GM10266 (cell line): ENCODE measurements around the gene AGPAT3.

Source experiments
- DNase-seq: peaks from one replicate; pipeline ENCODE4 v3.0.0; 2012; ENCODE audit errors: extremely low spot score
- TF ChIP-seq, protein P1 (sequence below): IDR thresholded peaks from 2 replicates; pipeline ENCODE4 v1.5.1; 2012; ENCODE audit warnings: mild to moderate bottlenecking, low read depth; ENCODE audit not compliant: control insufficient read depth, insufficient read depth; ENCODE audit errors: missing control alignments

Gene AGPAT3

DNA sequence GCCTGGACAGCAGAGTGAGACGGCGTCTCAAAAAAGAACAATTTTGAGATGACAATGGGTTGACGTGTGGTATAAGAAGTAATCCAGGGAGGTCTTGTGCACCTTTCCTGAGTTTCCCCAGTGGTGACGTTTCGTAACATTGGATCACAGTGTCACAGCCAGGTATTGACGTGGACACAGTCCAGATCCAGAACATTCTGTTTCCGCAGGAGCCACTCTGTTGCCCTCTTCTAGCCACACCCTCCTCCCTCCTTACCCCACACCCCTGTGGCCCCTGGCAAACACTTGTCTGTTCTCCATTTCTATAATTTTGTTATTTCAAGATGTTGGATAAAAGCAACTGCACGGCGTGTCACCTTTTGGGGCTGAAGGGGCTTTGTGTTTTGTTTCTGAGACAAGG lies 140.6 kb downstream of the AGPAT3 start:
- TF ChIP-seq, protein P1, sequence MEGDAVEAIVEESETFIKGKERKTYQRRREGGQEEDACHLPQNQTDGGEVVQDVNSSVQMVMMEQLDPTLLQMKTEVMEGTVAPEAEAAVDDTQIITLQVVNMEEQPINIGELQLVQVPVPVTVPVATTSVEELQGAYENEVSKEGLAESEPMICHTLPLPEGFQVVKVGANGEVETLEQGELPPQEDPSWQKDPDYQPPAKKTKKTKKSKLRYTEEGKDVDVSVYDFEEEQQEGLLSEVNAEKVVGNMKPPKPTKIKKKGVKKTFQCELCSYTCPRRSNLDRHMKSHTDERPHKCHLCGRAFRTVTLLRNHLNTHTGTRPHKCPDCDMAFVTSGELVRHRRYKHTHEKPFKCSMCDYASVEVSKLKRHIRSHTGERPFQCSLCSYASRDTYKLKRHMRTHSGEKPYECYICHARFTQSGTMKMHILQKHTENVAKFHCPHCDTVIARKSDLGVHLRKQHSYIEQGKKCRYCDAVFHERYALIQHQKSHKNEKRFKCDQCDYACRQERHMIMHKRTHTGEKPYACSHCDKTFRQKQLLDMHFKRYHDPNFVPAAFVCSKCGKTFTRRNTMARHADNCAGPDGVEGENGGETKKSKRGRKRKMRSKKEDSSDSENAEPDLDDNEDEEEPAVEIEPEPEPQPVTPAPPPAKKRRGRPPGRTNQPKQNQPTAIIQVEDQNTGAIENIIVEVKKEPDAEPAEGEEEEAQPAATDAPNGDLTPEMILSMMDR: no peak
- DNase-seq: no peak

DNA sequence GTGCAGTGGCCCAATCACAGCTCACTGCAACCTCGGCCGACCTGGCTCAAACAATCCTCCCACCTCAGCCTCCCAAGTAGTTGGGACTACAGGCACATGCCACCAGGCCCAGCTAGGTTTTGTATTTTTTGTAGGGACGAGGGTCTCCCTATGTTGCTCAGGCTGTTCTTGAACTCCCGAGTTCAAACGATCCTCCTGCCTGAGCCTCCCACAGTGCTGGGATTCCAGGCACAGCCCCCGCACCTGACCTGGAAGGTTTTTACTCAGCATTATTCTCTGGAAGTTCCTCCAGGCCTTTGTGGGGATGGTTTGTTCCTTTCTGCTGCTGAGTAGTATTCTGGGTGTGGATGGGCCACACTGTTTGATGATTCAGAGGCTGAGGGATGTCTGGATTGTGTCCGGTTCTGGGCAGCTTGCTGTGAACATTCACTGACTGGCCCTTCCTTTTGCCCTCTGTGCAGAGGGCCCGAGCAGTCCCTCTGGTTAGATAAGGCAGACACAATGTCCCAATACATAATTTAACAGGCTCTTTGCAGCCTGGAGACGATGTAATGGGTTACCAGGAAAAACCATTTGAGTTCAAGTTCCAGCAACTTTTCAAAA lies 141.1 kb downstream of the AGPAT3 start:
- TF ChIP-seq, protein P1: no peak
- no peak for DNase-seq

DNA sequence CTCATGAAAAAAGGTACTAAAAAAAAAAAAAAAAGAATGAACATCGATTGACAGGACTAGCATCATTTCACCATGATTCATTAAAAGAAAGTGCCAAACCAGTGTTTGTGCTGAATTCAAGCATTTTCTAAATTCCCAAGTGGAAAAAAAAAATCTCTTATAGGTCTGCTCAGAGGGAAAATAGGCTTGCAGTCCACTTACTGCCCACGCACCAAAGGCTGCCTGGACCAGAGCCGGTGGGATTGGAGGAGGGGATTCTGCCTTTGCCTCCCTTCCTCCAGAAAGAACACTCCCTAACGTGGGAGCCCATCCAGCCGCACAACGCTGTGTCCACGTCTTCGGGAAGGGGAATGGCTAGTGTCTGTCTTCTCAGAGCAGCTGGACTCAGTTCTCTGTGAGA lies 141.6 kb downstream of the AGPAT3 start:
- TF ChIP-seq, protein P1: no peak
- no peak for DNase-seq

DNA sequence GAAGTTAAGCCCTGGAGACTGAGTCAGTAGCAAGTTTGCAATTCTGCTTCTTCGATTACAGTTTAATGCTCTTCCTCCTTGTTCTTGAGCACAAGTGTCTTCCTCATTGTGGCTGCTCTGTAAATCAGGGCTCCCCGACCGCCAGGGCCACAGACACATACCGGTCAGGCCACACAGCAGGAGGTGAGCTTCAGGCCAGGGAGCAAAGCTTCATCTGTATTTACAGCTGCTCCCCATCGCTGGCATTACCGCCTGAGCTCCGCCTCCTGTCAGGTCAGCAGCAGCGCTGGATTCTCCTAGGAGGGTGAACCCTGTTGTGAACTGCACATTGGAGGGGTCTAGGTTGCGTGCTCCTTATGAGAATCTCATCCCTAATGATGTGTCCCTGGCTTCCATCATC lies 145.4 kb downstream of the AGPAT3 start:
- DNase-seq: no peak
- TF ChIP-seq, protein P1: no peak

DNA sequence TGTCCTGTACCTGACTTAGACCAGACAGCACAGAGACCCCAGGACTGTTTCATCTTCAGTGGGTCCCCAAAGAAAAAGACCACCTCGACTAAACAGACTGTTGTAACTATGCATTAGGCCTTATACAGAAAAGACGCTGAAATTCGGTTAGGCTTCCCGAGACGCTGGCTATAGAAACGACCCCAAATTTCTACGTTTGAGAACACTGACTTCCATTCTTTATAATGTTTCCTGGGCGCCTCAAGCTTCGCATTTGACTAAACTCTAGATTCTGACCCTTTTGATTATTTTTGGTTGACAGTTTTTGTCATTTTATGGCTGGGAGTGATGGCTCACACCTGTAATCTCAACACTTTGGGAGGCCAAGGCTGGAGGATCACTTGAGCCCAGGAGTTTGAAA lies 146.1 kb downstream of the AGPAT3 start:
- no peak for DNase-seq

DNA sequence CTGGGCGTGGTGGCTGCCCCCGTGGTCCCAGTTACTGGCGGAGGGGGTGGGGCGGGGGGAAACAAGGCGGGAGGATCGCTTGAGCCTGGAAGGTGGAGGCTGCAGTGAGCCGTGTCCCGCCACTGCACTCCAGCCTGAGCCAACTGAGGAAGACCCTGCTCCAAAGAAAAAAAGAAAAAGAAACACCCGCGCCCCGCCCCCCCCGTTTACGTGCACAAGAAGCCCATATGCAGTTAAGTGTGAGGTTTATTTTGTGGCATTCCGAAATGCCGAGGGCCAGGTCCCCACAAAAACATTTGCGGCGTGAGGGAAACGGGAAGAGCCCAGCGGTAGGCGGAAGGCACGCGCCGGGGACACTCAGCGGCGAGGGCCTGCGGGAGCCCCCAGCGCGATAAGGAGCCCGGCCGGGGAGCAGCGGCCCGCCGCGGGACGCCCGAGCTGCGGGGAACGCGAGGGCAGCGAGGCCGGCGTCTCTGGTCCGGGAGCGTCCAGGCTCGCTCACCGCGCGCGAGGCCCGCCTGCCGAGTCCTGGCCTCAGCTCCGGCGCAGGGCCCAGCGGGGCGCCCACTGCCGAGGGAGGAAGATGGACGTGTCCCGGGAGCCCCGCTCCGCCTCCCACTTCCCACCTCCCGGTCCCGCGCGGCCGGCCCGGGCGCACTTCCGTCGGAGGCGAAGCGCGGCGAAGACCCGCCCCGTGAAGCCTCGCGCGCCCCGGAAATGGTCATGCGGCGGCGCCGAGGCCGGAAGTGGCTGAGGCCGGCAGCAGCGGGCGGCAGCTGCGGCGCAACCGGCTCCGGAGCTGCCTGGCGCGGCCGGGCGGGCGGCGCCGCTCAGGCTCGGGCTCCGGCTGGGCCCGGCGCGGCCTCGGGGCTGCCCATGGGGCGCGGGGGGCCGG lies 146.8 kb downstream of the AGPAT3 start, which contains the start of gene TRAPPC10:
TSS of gene TRAPPC10 (plus strand) at position 731 of the 895 bp plus-strand sequence. CDS start 185 bp downstream, outside the sequence.
- peak; percentile 94 for DNase-seq
- TF ChIP-seq, protein P1: no peak

More for the DNA sequence above, 146.1 kb downstream of the AGPAT3 start:
- TF ChIP-seq, protein P1: no peak
